ENCODE results near the gene RTN4RL1.

DNA sequence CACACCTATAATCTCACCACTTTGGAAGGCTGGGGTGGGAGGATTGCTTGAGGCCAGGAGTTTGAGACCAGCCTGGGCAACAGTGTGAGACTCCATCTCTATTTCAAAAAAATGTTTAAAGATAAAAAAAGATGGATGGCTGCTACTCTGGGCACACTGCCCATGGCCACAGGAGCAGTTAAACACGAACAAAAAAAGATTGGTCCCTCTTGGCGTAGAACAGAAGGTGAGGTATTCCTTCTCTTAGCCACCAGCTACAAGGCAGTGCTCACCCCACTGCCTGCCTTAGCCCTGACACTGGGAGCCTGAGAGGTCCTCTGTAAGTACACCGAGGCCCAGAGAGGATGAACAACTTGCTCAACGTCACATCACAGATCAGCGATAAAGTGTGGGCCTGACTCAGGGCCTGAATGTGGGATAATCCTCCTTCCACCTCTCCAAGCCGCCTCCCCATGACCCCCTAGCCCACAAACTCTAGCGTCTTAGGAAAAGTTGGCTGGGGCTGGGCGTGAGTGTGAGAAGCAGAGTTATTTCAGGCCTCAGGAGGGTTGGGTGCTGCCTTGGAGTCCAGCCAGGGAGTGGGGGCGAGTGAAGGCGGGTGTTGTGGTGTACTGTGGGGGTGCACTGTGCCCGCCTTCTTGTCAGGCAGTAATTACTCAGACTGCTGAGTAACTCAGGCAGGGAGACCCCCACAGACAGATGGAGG is 2.5 kb upstream of the RTN4RL1 start:
- TF ChIP-seq, protein P1, sequence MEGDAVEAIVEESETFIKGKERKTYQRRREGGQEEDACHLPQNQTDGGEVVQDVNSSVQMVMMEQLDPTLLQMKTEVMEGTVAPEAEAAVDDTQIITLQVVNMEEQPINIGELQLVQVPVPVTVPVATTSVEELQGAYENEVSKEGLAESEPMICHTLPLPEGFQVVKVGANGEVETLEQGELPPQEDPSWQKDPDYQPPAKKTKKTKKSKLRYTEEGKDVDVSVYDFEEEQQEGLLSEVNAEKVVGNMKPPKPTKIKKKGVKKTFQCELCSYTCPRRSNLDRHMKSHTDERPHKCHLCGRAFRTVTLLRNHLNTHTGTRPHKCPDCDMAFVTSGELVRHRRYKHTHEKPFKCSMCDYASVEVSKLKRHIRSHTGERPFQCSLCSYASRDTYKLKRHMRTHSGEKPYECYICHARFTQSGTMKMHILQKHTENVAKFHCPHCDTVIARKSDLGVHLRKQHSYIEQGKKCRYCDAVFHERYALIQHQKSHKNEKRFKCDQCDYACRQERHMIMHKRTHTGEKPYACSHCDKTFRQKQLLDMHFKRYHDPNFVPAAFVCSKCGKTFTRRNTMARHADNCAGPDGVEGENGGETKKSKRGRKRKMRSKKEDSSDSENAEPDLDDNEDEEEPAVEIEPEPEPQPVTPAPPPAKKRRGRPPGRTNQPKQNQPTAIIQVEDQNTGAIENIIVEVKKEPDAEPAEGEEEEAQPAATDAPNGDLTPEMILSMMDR (IDR thresholded peaks at IDR 0.05; ENCODE audit: low read length) = no peak
- no peak for TF ChIP-seq EZH2 (IDR thresholded peaks at IDR 0.05; ENCODE audit: borderline replicate concordance, low read length)

All from OCI-LY1 (cell line).